NCI-H460 (cell line): Measurements from ENCODE around the gene ADCY10. TPM values are rescaled to one million over a fixed set of nuclear protein-coding genes. Genes with fewer than 3 reads are reported as not detected.
"Not testable (repeated sequence)": the region's sequence is repeated elsewhere in the genome, so short reads cannot be mapped to it uniquely, and the experiment has no call there.

Experiments used
- DNase-seq: peaks from one replicate; pipeline ENCODE4 v3.0.0-alpha.2; 2016; ENCODE audit warnings: low read depth; ENCODE audit errors: extremely low read depth
- total RNA-seq: library from RNA; depleted of rRNA; stranded (reverse); fragments of >200 nt; shearing (Covaris generic); gene quantifications from 2 replicates; pipeline ENCODE4 v1.2.3, GENCODE V29; 2014

Gene ADCY10
- total RNA-seq, 1 experiment from 2014 or later, result 0.72 TPM

- DNase-seq, result no peak
These were observed 15.2 kb downstream of the ADCY10 start for GRCh38 chr1:167898578-167899222.

- no peak for DNase-seq
These were observed 20.1 kb downstream of the ADCY10 start for GRCh38 chr1:167893798-167894197.

GRCh38 chr1:167890400-167890799 lies 23.5 kb downstream of the ADCY10 start:
- no peak for DNase-seq

GRCh38 chr1:167887187-167887586 lies 26.7 kb downstream of the ADCY10 start:
- not testable (repeated sequence) for DNase-seq

- no peak for DNase-seq
These were observed 31.6 kb downstream of the ADCY10 start for GRCh38 chr1:167882376-167882775.

- DNase-seq, result no peak
These were observed 32.1 kb downstream of the ADCY10 start for GRCh38 chr1:167881786-167882185.

- no peak for DNase-seq
These were observed 32.9 kb downstream of the ADCY10 start for GRCh38 chr1:167881069-167881468.

GRCh38 chr1:167880580-167881021 lies 33.3 kb downstream of the ADCY10 start:
- no peak for DNase-seq

- no peak for DNase-seq
These were observed 34.4 kb downstream of the ADCY10 start for GRCh38 chr1:167879508-167879907.

- no peak for DNase-seq
These were observed 35.4 kb downstream of the ADCY10 start for GRCh38 chr1:167878372-167879160.

GRCh38 chr1:167876597-167877175 lies 37.2 kb downstream of the ADCY10 start:
- no peak for DNase-seq

- DNase-seq, result no peak
These were observed 42.6 kb downstream of the ADCY10 start for GRCh38 chr1:167871331-167871730.

GRCh38 chr1:167869157-167870001 lies 44.6 kb downstream of the ADCY10 start:
- DNase-seq, result not testable (repeated sequence)

GRCh38 chr1:167866739-167867414 lies 47.1 kb downstream of the ADCY10 start:
- not testable (repeated sequence) for DNase-seq

GRCh38 chr1:167866326-167866725 lies 47.6 kb downstream of the ADCY10 start:
- not testable (repeated sequence) for DNase-seq

- DNase-seq, result not testable (repeated sequence)
These were observed 48.1 kb downstream of the ADCY10 start for GRCh38 chr1:167865804-167866308.

GRCh38 chr1:167865193-167865592 lies 48.7 kb downstream of the ADCY10 start:
- not testable (repeated sequence) for DNase-seq

- DNase-seq, result no peak
These were observed 49.4 kb downstream of the ADCY10 start for GRCh38 chr1:167864392-167865032.

- no peak for DNase-seq
These were observed 50.0 kb downstream of the ADCY10 start for GRCh38 chr1:167863921-167864279.
